Lower leg skin (tissue), 3 donors: ENCODE data around the gene DPP6.

ENCODE experiments used
- CTCF ChIP-seq, 3 donors: fragments of 450-650 bp; IDR thresholded peaks; one replicate each; pipeline ENCODE4 v1.5.1; 2016; ENCODE audit warnings: antibody characterized with exemption in 3 of 3, mild to moderate bottlenecking in 3 of 3, moderate library complexity in 2 of 3
- POLR2A ChIP-seq, 2 donors: fragments of 450-650 bp; IDR thresholded peaks; one replicate each; pipeline ENCODE4 v1.6.1; 2016 to 2017; ENCODE audit warnings: antibody characterized with exemption in 2 of 2, mild to moderate bottlenecking in 1 of 2, moderate library complexity in 1 of 2

DNA sequence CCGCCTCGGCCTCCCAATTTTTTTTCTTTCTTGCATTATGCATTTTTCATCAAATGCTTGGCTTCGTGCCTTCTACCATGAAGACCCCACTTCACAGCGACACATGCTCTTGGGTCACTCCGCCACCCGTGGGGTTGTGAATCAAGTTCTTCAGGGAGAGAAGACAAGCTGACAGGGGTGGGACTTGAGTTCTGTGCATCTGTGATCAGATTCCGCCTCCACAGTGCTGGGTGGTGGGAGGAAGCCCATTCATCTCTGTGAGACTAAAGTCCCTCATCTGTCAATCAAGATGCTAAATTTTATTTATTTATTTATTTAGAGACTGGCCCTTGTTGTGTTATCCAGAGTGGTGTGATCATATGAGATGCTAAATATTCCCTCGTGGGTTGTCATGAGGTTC lies 333.0 kb downstream of the DPP6 start:
- TF ChIP-seq CTCF (IDR thresholded peaks at IDR 0.05) (no peak), POLR2A (IDR thresholded peaks at IDR 0.05) (no peak)
